IMR-90 (cell line): ENCODE data around the gene TM7SF2. TPM values are rescaled to one million over a fixed set of nuclear protein-coding genes. Genes with fewer than 3 reads are reported as not detected.

Source experiments
- ATAC-seq: fragments of 200-7000 bp; cut with Tn5 transposase; 2 replicates; pipeline ENCODE4 v1.9.1; 2020; ENCODE audit warnings: low read depth, mild to moderate bottlenecking, moderate library complexity
- BruUV-seq: library from RNA; stranded (reverse); fragments of 400-500 nt; replicated peaks from 2 replicates; lab custom pipeline; 2021; lab: Mats Ljungman, UMichigan
- CTCF ChIA-PET: fragments of 300-600 bp; formaldehyde crosslinking; extraction: SDS; loops from one replicate; lab custom pipeline; 2021; ENCODE audit warnings: antibody characterized with exemption; lab: Yijun Ruan, JAX
- POLR2A ChIA-PET: fragments of 300-600 bp; sonication (Branson Sonifier 250); formaldehyde crosslinking; loops from one replicate; lab custom pipeline; 2022; ENCODE audit warnings: antibody characterized with exemption; ENCODE audit not compliant: unreplicated experiment; lab: Charles Lee
- DNase-seq: peaks from one replicate; pipeline ENCODE4 v3.0.0; 2013
- H2AFZ ChIP-seq: replicated peaks from 2 replicates; pipeline ENCODE3; 2013; ENCODE audit warnings: low read length, mild to moderate bottlenecking; ENCODE audit not compliant: poor library complexity
- H2AK5ac ChIP-seq: 2 replicates; pipeline ENCODE4 v1.6.1; 2013; ENCODE audit warnings: low read depth, low read length, inconsistent platforms
- H2AK9ac ChIP-seq: replicated peaks from 2 replicates; pipeline ENCODE3; 2013; ENCODE audit warnings: mild to moderate bottlenecking, low read depth, low read length, moderate library complexity; ENCODE audit not compliant: poor library complexity
- H2BK120ac ChIP-seq: 2 replicates; pipeline ENCODE4 v1.6.1; 2013; ENCODE audit warnings: low read depth, low read length, inconsistent platforms
- H2BK15ac ChIP-seq: 3 replicates; pipeline ENCODE4 v1.6.1; 2013; ENCODE audit warnings: low read depth, low read length, inconsistent platforms
- H2BK20ac ChIP-seq: 2 replicates; pipeline ENCODE4 v1.6.1; 2013; ENCODE audit warnings: low read depth, mild to moderate bottlenecking, inconsistent platforms, low read length, moderate library complexity
- H2BK5ac ChIP-seq: 2 replicates; pipeline ENCODE4 v1.6.1; 2013; ENCODE audit warnings: mild to moderate bottlenecking, low read depth, low read length, inconsistent platforms; ENCODE audit not compliant: poor library complexity, severe bottlenecking
- H3K14ac ChIP-seq: replicated peaks from 2 replicates; pipeline ENCODE4 v1.6.1; 2013; ENCODE audit warnings: low read depth, low read length, inconsistent platforms
- H3K18ac ChIP-seq: 2 replicates; pipeline ENCODE4 v1.6.1; 2013; ENCODE audit warnings: low read depth, low read length, control low read depth
- H3K23ac ChIP-seq: 2 replicates; pipeline ENCODE4 v1.6.1; 2013; ENCODE audit warnings: low read depth, low read length, inconsistent platforms
- H3K27ac ChIP-seq: 2 replicates; pipeline ENCODE4 v1.5.1; 2013; ENCODE audit warnings: mild to moderate bottlenecking, control low read depth, low read length; ENCODE audit not compliant: insufficient read depth
- H3K27me3 ChIP-seq: 2 replicates; pipeline ENCODE4 v1.6.1; 2013; ENCODE audit warnings: low read length; ENCODE audit not compliant: control insufficient read depth, insufficient read depth
- H3K36me3 ChIP-seq: 2 replicates; pipeline ENCODE4 v1.6.1; 2013; ENCODE audit warnings: low read length, mixed read lengths; ENCODE audit not compliant: control insufficient read depth, insufficient read depth
- H3K4ac ChIP-seq: 2 replicates; pipeline ENCODE4 v1.6.1; 2013; ENCODE audit warnings: low read depth, low read length, inconsistent platforms
- H3K4me1 ChIP-seq: 2 replicates; pipeline ENCODE4 v1.6.1; 2013; ENCODE audit warnings: low read length, mixed read lengths; ENCODE audit not compliant: control insufficient read depth, insufficient read depth
- H3K4me2 ChIP-seq: 2 replicates; pipeline ENCODE4 v1.6.1; 2013; ENCODE audit warnings: low read depth, mild to moderate bottlenecking, control low read depth, low read length, moderate library complexity
- H3K4me3 ChIP-seq: 2 replicates; pipeline ENCODE4 v1.5.1; 2013; ENCODE audit warnings: low read depth, mild to moderate bottlenecking, control low read depth, low read length, moderate library complexity; ENCODE audit not compliant: insufficient read depth
- H3K56ac ChIP-seq: 2 replicates; pipeline ENCODE4 v1.6.1; 2013; ENCODE audit warnings: low read length, inconsistent platforms; ENCODE audit not compliant: insufficient read depth; ENCODE audit errors: extremely low read depth
- H3K79me1 ChIP-seq, 2 experiments: 2 replicates each; pipeline ENCODE4 v1.6.1; 2013; ENCODE audit warnings: low read length in 2 of 2, inconsistent platforms in 1 of 2, low read depth in 1 of 2
- H3K9ac ChIP-seq: 2 replicates; pipeline ENCODE4 v1.6.1; 2013; ENCODE audit warnings: low read depth, low read length, control low read depth
- H3K9me1 ChIP-seq: 2 replicates; pipeline ENCODE4 v1.6.1; 2013; ENCODE audit warnings: low read length, inconsistent platforms; ENCODE audit not compliant: insufficient read depth
- H3K9me3 ChIP-seq: 2 replicates; pipeline ENCODE4 v1.6.1; 2013; ENCODE audit warnings: low read length; ENCODE audit not compliant: control insufficient read depth, insufficient read depth
- H4K20me1 ChIP-seq: 2 replicates; pipeline ENCODE4 v1.6.1; 2013; ENCODE audit warnings: low read length, inconsistent platforms; ENCODE audit not compliant: insufficient read depth
- H4K5ac ChIP-seq: 2 replicates; pipeline ENCODE4 v1.6.1; 2013; ENCODE audit warnings: mild to moderate bottlenecking, low read depth, low read length, control low read depth
- H4K8ac ChIP-seq, 2 experiments: 2 replicates each; pipeline ENCODE4 v1.6.1; 2013; ENCODE audit warnings: low read depth in 2 of 2, low read length in 2 of 2, control low read depth in 1 of 2, inconsistent platforms in 1 of 2
- H4K91ac ChIP-seq: 2 replicates; pipeline ENCODE4 v1.6.1; 2013; ENCODE audit warnings: low read depth, low read length, inconsistent platforms; ENCODE audit not compliant: insufficient read depth
- BHLHE40 ChIP-seq: fragments of 150-350 bp; IDR thresholded peaks from 2 replicates; pipeline ENCODE4 v1.6.1; 2016; ENCODE audit warnings: mild to moderate bottlenecking, low read depth, low read length
- CEBPB ChIP-seq: IDR thresholded peaks from 2 replicates; pipeline ENCODE4 v1.6.1; 2012; ENCODE audit warnings: low read depth, low read length, improper control_type of control experiment
- CHD1 ChIP-seq: IDR thresholded peaks from 2 replicates; pipeline ENCODE4 v1.6.1; 2012; ENCODE audit warnings: low read depth, low read length, improper control_type of control experiment
- CTCF ChIP-seq: conservative IDR thresholded peaks from 2 replicates; pipeline ENCODE4 v1.5.1; 2012; ENCODE audit warnings: mild to moderate bottlenecking, low read depth, low read length, improper control_type of control experiment
- ELK1 ChIP-seq: fragments of 150-350 bp; IDR thresholded peaks from 2 replicates; pipeline ENCODE4 v1.6.1; 2016; ENCODE audit warnings: low read depth, mild to moderate bottlenecking, low read length, moderate library complexity, borderline replicate concordance
- FOS ChIP-seq: fragments of 150-350 bp; IDR thresholded peaks from 2 replicates; pipeline ENCODE4 v1.6.1; 2016; ENCODE audit warnings: low read depth, low read length
- MAFK ChIP-seq: IDR thresholded peaks from 2 replicates; pipeline ENCODE4 v1.6.1; 2012; ENCODE audit warnings: low read depth, low read length, improper control_type of control experiment
- MAZ ChIP-seq: IDR thresholded peaks from 2 replicates; pipeline ENCODE4 v1.6.1; 2012; ENCODE audit warnings: low read depth, mild to moderate bottlenecking, low read length, improper control_type of control experiment, moderate library complexity, borderline replicate concordance
- MXI1 ChIP-seq: IDR thresholded peaks from 2 replicates; pipeline ENCODE4 v1.6.1; 2012; ENCODE audit warnings: low read depth, mild to moderate bottlenecking, low read length, moderate library complexity, borderline replicate concordance
- NFE2L2 ChIP-seq: fragments of 150-350 bp; IDR thresholded peaks from 2 replicates; pipeline ENCODE4 v1.6.1; 2016; ENCODE audit warnings: low read depth, mild to moderate bottlenecking, low read length
- POLR2A ChIP-seq: IDR thresholded peaks from 2 replicates; pipeline ENCODE4 v1.6.1; 2012; ENCODE audit warnings: mild to moderate bottlenecking, low read depth, low read length
- RAD21 ChIP-seq: IDR thresholded peaks from 2 replicates; pipeline ENCODE4 v1.6.1; 2012; ENCODE audit warnings: low read length, improper control_type of control experiment
- RCOR1 ChIP-seq: IDR thresholded peaks from 2 replicates; pipeline ENCODE4 v1.6.1; 2012; ENCODE audit warnings: mild to moderate bottlenecking, low read length, improper control_type of control experiment; ENCODE audit not compliant: insufficient replicate concordance
- RFX5 ChIP-seq: IDR thresholded peaks from 2 replicates; pipeline ENCODE4 v1.8.0; 2012; ENCODE audit warnings: low read depth, mild to moderate bottlenecking, low read length, moderate library complexity
- SMC3 ChIP-seq: fragments of 150-350 bp; IDR thresholded peaks from 2 replicates; pipeline ENCODE4 v1.6.1; 2016; ENCODE audit warnings: low read depth, mild to moderate bottlenecking, antibody characterized with exemption, low read length, moderate library complexity
- USF2 ChIP-seq: fragments of 150-350 bp; IDR thresholded peaks from 2 replicates; pipeline ENCODE4 v1.6.1; 2017; ENCODE audit warnings: mild to moderate bottlenecking, antibody characterized with exemption, low read length, low read depth
- WGBS, 2 experiments: methylation state at CpG; one replicate each; pipeline versions ENCODE4 v1.1.5 to v1.1.7; 2013; ENCODE audit warnings: missing lambda C conversion rate in 2 of 2; ENCODE audit not compliant: insufficient read length in 1 of 2; ENCODE audit errors: extremely low coverage in 2 of 2; 5-methylcytosine and 5-hydroxymethylcytosine counted together
- dilution Hi-C: fragments of 300-500 bp; cut with HindIII; formaldehyde crosslinking; loops from one replicate; pipeline ENCODE4 v1.14.3; 2018; ENCODE audit warnings: low sequenced_read_pairs; ENCODE audit not compliant: unreplicated experiment
- in situ Hi-C: fragments of 300-500 bp; cut with MboI; formaldehyde crosslinking; loops from 3 replicates; pipeline ENCODE4 v1.14.3; 2019; ENCODE audit warnings: low sequenced_read_pairs, inconsistent platforms, mixed read lengths
- intact Hi-C: fragments of 100-400 bp; cut with micrococcal nuclease; formaldehyde crosslinking; loops from 2 replicates; pipeline ENCODE4 v1.10.0; 2022
- polyA plus RNA-seq, 3 experiments: library from polyadenylated mRNA; depleted of rRNA; stranded (reverse); fragments of >200 nt; gene quantifications; 2 replicates each; pipeline ENCODE4 v1.2.3, GENCODE V29; 2012; ENCODE audit warnings: low replicate concordance in 1 of 3
- total RNA-seq: library from RNA; depleted of rRNA; stranded (reverse); fragments of >200 nt; gene quantifications from 2 replicates; pipeline ENCODE4 v1.2.3, GENCODE V29; 2012

TM7SF2 gene
- total and polyA plus RNA-seq, 2 of the 4 experiments (the other 2 are of a cell fraction) = 5.7 to 7.6 TPM

GRCh38 chr11:65069217-65069616 is 42.5 kb upstream of the TM7SF2 start:
- H4K8ac ChIP-seq = no peak overlapping the region
- H3K18ac ChIP-seq = no peak overlapping the region
- ChIA-PET POLR2A (no interaction called here), CTCF (interaction anchor here (0.6 kb wide), 1 partner anchor 228 kb away, joined by 3 read pairs; no protein-coding TSS in a partner anchor)
- no peak overlapping the region for H2BK5ac ChIP-seq
- WGBS, 2 experiments = no CpG with 5 or more reads among the region's 9 CpGs
- no peak overlapping the region for H4K5ac ChIP-seq
- H3K56ac ChIP-seq = no peak overlapping the region
- TF ChIP-seq CEBPB (no peak), FOS (no peak), MAFK (no peak), RFX5 (no peak), RAD21 (no peak), MAZ (no peak), SMC3 (no peak), CTCF (no peak), MXI1 (no peak), ELK1 (no peak), CHD1 (no peak), BHLHE40 (no peak), USF2 (no peak), POLR2A (no peak), NFE2L2 (no peak), RCOR1 (no peak)
- no peaks in the 10 kb centered on the region for H3K79me1 ChIP-seq
- DNase-seq (peak; percentile 16), ATAC-seq (no peak)
- H3K23ac ChIP-seq = no peak overlapping the region
- intact Hi-C loops = no loop called here
- no peak overlapping the region for H3K4me3 ChIP-seq
- no peaks in the 10 kb centered on the region for H4K20me1 ChIP-seq
- no peak overlapping the region for H3K4me2 ChIP-seq
- no peaks in the 10 kb centered on the region; the same call in 1 of the 2 replicates for H3K9me1 ChIP-seq
- dilution Hi-C loops = no loop called here
- no peak overlapping the region for H3K27ac ChIP-seq
- H3K9ac ChIP-seq = no peak overlapping the region
- no peak overlapping the region for H3K14ac ChIP-seq
- no peak overlapping the region for H3K4ac ChIP-seq
- H4K91ac ChIP-seq = no peak overlapping the region
- no peak overlapping the region for H2BK15ac ChIP-seq
- H3K9me3 ChIP-seq = no peaks in the 10 kb centered on the region
- no peak overlapping the region for H2AK5ac ChIP-seq
- H3K4me1 ChIP-seq = no peaks in the 10 kb centered on the region
- H3K36me3 ChIP-seq = no peaks in the 10 kb centered on the region
- no peak overlapping the region for H2AK9ac ChIP-seq
- no peak overlapping the region for H2BK20ac ChIP-seq
- BruUV-seq = no TSS peak
- in situ Hi-C loops = no loop called here
- H3K27me3 ChIP-seq = no peaks in the 10 kb centered on the region; the same call in 1 of the 2 replicates
- peak overlapping the region; percentile 9 for H2AFZ ChIP-seq
- H2BK120ac ChIP-seq = no peak overlapping the region
